H9 (cell line): Measurements from ENCODE around the gene IL1RAPL1. TPM values are rescaled to one million over a fixed set of nuclear protein-coding genes. Genes with fewer than 3 reads are reported as not detected.

ENCODE experiments used
- DNase-seq: peaks from one replicate; pipeline ENCODE4 v3.0.0-alpha.2; 2017
- H2AFZ ChIP-seq: one replicate; pipeline ENCODE4 v1.6.1; 2013; ENCODE audit warnings: mild to moderate bottlenecking, low read length, control low read depth, moderate library complexity
- H2AK5ac ChIP-seq: 2 replicates; pipeline ENCODE4 v1.6.1; 2013; ENCODE audit warnings: low read length, control low read depth, mixed read lengths; ENCODE audit not compliant: insufficient read length
- H2BK120ac ChIP-seq: one replicate; pipeline ENCODE4 v1.6.1; 2013; ENCODE audit warnings: low read depth, mild to moderate bottlenecking, low read length, control low read depth, inconsistent platforms; ENCODE audit not compliant: poor library complexity, severe bottlenecking
- H2BK12ac ChIP-seq: 2 replicates; pipeline ENCODE4 v1.6.1; 2013; ENCODE audit warnings: low read length, control low read depth, mixed read lengths, low read depth; ENCODE audit not compliant: insufficient read length
- H2BK15ac ChIP-seq: 2 replicates; pipeline ENCODE4 v1.6.1; 2013; ENCODE audit warnings: low read depth, low read length, control low read depth
- H2BK20ac ChIP-seq: one replicate; pipeline ENCODE4 v1.6.1; 2013; ENCODE audit warnings: low read depth, mild to moderate bottlenecking, low read length, control low read depth, inconsistent platforms; ENCODE audit not compliant: poor library complexity, severe bottlenecking
- H2BK5ac ChIP-seq: 2 replicates; pipeline ENCODE4 v1.6.1; 2013; ENCODE audit warnings: low read length, control low read depth, mixed read lengths; ENCODE audit not compliant: insufficient read length
- H3K14ac ChIP-seq: 2 replicates; pipeline ENCODE4 v1.6.1; 2013; ENCODE audit warnings: low read length, control low read depth; ENCODE audit not compliant: insufficient read depth
- H3K18ac ChIP-seq: 2 replicates; pipeline ENCODE4 v1.6.1; 2013; ENCODE audit warnings: low read depth, mild to moderate bottlenecking, mixed read lengths, low read length, control low read depth; ENCODE audit not compliant: insufficient read length
- H3K23ac ChIP-seq: 2 replicates; pipeline ENCODE4 v1.6.1; 2013; ENCODE audit warnings: low read length, control low read depth, mixed read lengths, low read depth; ENCODE audit not compliant: insufficient read length
- H3K23me2 ChIP-seq: 2 replicates; pipeline ENCODE4 v1.6.1; 2013; ENCODE audit warnings: low read depth, mild to moderate bottlenecking, mixed read lengths, low read length, control low read depth; ENCODE audit not compliant: insufficient read length, poor library complexity, severe bottlenecking
- H3K27ac ChIP-seq: 2 replicates; pipeline ENCODE4 v1.5.1; 2013; ENCODE audit warnings: low read length, control low read depth, mixed read lengths, low read depth; ENCODE audit not compliant: insufficient read length
- H3K27me3 ChIP-seq: 2 replicates; pipeline ENCODE4 v1.6.1; 2013; ENCODE audit warnings: low read length, control low read depth, inconsistent platforms; ENCODE audit not compliant: insufficient read depth
- H3K4ac ChIP-seq: 2 replicates; pipeline ENCODE4 v1.6.1; 2013; ENCODE audit warnings: low read depth, mild to moderate bottlenecking, control low read depth, inconsistent platforms, low read length, moderate library complexity
- H3K4me1 ChIP-seq: 2 replicates; pipeline ENCODE4 v1.6.1; 2013; ENCODE audit warnings: low read length, control low read depth, inconsistent platforms; ENCODE audit not compliant: insufficient read depth
- H3K4me2 ChIP-seq: 2 replicates; pipeline ENCODE4 v1.6.1; 2013; ENCODE audit warnings: low read length, control low read depth, mixed read lengths; ENCODE audit not compliant: insufficient read length, insufficient read depth
- H3K56ac ChIP-seq: 2 replicates; pipeline ENCODE4 v1.6.1; 2013; ENCODE audit warnings: low read depth, mild to moderate bottlenecking, mixed read lengths, low read length, control low read depth; ENCODE audit not compliant: insufficient read length
- H3K79me1 ChIP-seq: 2 replicates; pipeline ENCODE4 v1.6.1; 2013; ENCODE audit warnings: low read depth, mild to moderate bottlenecking, moderate library complexity, low read length, control low read depth, inconsistent platforms; ENCODE audit not compliant: insufficient read depth, poor library complexity, severe bottlenecking
- H3K79me2 ChIP-seq: 2 replicates; pipeline ENCODE4 v1.6.1; 2013; ENCODE audit warnings: low read length, control low read depth, inconsistent platforms; ENCODE audit not compliant: insufficient read depth
- H3K9ac ChIP-seq: 2 replicates; pipeline ENCODE4 v1.6.1; 2013; ENCODE audit warnings: low read length, control low read depth, mixed read lengths; ENCODE audit not compliant: insufficient read length; ENCODE audit errors: extremely low read depth
- H3K9me3 ChIP-seq: one replicate; pipeline ENCODE4 v1.6.1; 2013; ENCODE audit warnings: low read depth, low read length, inconsistent platforms; ENCODE audit not compliant: control insufficient read depth
- H3T11ph ChIP-seq: one replicate; pipeline ENCODE4 v1.6.1; 2013; ENCODE audit warnings: mild to moderate bottlenecking, low read length, control low read depth, inconsistent platforms
- H4K20me1 ChIP-seq: one replicate; pipeline ENCODE4 v1.6.1; 2013; ENCODE audit not compliant: control insufficient read depth, insufficient read length, insufficient read depth
- H4K5ac ChIP-seq: 2 replicates; pipeline ENCODE4 v1.6.1; 2013; ENCODE audit warnings: low read depth, mild to moderate bottlenecking, mixed read lengths, low read length, control low read depth; ENCODE audit not compliant: insufficient read length
- H4K8ac ChIP-seq: replicated peaks from 2 replicates; pipeline ENCODE4 v1.6.1; 2013; ENCODE audit warnings: low read length, control low read depth, mixed read lengths, low read depth; ENCODE audit not compliant: insufficient read length
- H4K91ac ChIP-seq: 2 replicates; pipeline ENCODE4 v1.6.1; 2013; ENCODE audit warnings: low read depth, mild to moderate bottlenecking, moderate library complexity, mixed read lengths, low read length, control low read depth; ENCODE audit not compliant: insufficient read length
- H3K27ac Mint-ChIP-seq, 3 experiments: 2 replicates in 2 of 3; 3 replicates in 1 of 3; pipeline ENCODE4 v1.8.0; 2020 to 2021; ENCODE audit warnings: mixed read lengths in 3 of 3, mild to moderate bottlenecking in 1 of 3, moderate library complexity in 1 of 3
- H3K27me3 Mint-ChIP-seq: 2 replicates; pipeline ENCODE4 v1.8.0; 2021; ENCODE audit warnings: low read depth, mild to moderate bottlenecking, moderate library complexity, mixed read lengths
- H3K36me3 Mint-ChIP-seq, 3 experiments: 2 replicates in 2 of 3; 3 replicates in 1 of 3; pipeline ENCODE4 v1.8.0; 2020 to 2021; ENCODE audit warnings: low read depth in 3 of 3, mixed read lengths in 3 of 3; ENCODE audit not compliant: insufficient read depth in 1 of 3
- H3K4me1 Mint-ChIP-seq, 2 experiments: 2 replicates each; pipeline ENCODE4 v1.8.0; 2020; ENCODE audit warnings: mixed read lengths in 2 of 2
- H3K4me3 Mint-ChIP-seq, 2 experiments: 2 replicates in 1 of 2; 3 replicates in 1 of 2; pipeline ENCODE4 v1.8.0; 2020 to 2021; ENCODE audit warnings: mild to moderate bottlenecking in 2 of 2, mixed read lengths in 2 of 2, moderate library complexity in 1 of 2
- H3K9me3 Mint-ChIP-seq, 2 experiments: 2 replicates in 1 of 2; 3 replicates in 1 of 2; pipeline ENCODE4 v1.8.0; 2020; ENCODE audit warnings: mild to moderate bottlenecking in 2 of 2, mixed read lengths in 2 of 2, moderate library complexity in 1 of 2
- WGBS: extraction: QIAGEN DNeasy Blood & Tissue Kit; methylation state at CpG from one replicate; pipeline ENCODE4 v1.1.7; 2013; ENCODE audit warnings: missing lambda C conversion rate, low lambda C conversion rate, mixed read lengths; ENCODE audit not compliant: insufficient read length; ENCODE audit errors: extremely low coverage; 5-methylcytosine and 5-hydroxymethylcytosine counted together
- total RNA-seq: library from RNA; stranded (reverse); gene quantifications from 2 replicates; pipeline ENCODE4 v1.2.1, GENCODE V29; 2021
- TF ChIP-seq, protein P1 (sequence below): fragments of 200-600 bp; sonication (generic); conservative IDR thresholded peaks from 3 replicates; pipeline ENCODE4 v1.8.0; 2021; ENCODE audit warnings: antibody characterized with exemption, mild to moderate bottlenecking

The IL1RAPL1 gene
- total RNA-seq, 1 experiment from 2014 or later = 0.31 TPM

GRCh38 chrX:29580560-29580959 lies 993.3 kb downstream of the IL1RAPL1 start:
- no peak overlapping the region for H2BK12ac ChIP-seq
- H3K4me1 ChIP-seq = no peaks in the 10 kb centered on the region
- no peak overlapping the region for H4K5ac ChIP-seq
- no peak overlapping the region for H3K14ac ChIP-seq
- H3T11ph ChIP-seq = no peak overlapping the region
- no peaks in the 10 kb centered on the region for H3K27me3 Mint-ChIP-seq
- H3K4me1 Mint-ChIP-seq = no peaks in the 10 kb centered on the region
- H4K8ac ChIP-seq = no peak overlapping the region
- H3K27ac Mint-ChIP-seq = no peak overlapping the region
- no peak overlapping the region for H3K27ac ChIP-seq
- no peak overlapping the region for H3K9ac ChIP-seq
- no peaks in the 10 kb centered on the region for H3K79me1 ChIP-seq
- no peak overlapping the region for H3K4me3 Mint-ChIP-seq
- H2AK5ac ChIP-seq = no peak overlapping the region
- no peak overlapping the region for H2BK15ac ChIP-seq
- H3K4ac ChIP-seq = no peak overlapping the region
- no peak overlapping the region for H3K56ac ChIP-seq
- no peak overlapping the region for H2BK5ac ChIP-seq
- H3K79me2 ChIP-seq = no peaks in the 10 kb centered on the region
- TF ChIP-seq, protein P1, sequence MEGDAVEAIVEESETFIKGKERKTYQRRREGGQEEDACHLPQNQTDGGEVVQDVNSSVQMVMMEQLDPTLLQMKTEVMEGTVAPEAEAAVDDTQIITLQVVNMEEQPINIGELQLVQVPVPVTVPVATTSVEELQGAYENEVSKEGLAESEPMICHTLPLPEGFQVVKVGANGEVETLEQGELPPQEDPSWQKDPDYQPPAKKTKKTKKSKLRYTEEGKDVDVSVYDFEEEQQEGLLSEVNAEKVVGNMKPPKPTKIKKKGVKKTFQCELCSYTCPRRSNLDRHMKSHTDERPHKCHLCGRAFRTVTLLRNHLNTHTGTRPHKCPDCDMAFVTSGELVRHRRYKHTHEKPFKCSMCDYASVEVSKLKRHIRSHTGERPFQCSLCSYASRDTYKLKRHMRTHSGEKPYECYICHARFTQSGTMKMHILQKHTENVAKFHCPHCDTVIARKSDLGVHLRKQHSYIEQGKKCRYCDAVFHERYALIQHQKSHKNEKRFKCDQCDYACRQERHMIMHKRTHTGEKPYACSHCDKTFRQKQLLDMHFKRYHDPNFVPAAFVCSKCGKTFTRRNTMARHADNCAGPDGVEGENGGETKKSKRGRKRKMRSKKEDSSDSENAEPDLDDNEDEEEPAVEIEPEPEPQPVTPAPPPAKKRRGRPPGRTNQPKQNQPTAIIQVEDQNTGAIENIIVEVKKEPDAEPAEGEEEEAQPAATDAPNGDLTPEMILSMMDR = no peak
- peaks cover under 1 to 46% of the 10 kb centered on the region in 2 experiments; a peak in 4 of 5 replicates for H3K9me3 Mint-ChIP-seq
- no peaks in the 10 kb centered on the region for H3K23me2 ChIP-seq
- peaks cover 0 to 3% (median 0%) of the 10 kb centered on the region in 3 experiments; a peak in 1 of 7 replicates for H3K36me3 Mint-ChIP-seq
- no peak overlapping the region for H2AFZ ChIP-seq
- no peaks in the 10 kb centered on the region for H3K9me3 ChIP-seq
- no CpG with 5 or more reads among the region's 4 CpGs for WGBS
- no peak overlapping the region for H3K18ac ChIP-seq
- H3K23ac ChIP-seq = no peak overlapping the region
- H2BK20ac ChIP-seq = no peak overlapping the region
- no peak overlapping the region for H4K91ac ChIP-seq
- no peak overlapping the region for H2BK120ac ChIP-seq
- H4K20me1 ChIP-seq = no peaks in the 10 kb centered on the region
- no peak for DNase-seq
- H3K4me2 ChIP-seq = no peak overlapping the region
- no peaks in the 10 kb centered on the region; the same call in 1 of the 2 replicates for H3K27me3 ChIP-seq
